Measurements from ENCODE around the gene GZMH. TPM values are rescaled to one million over a fixed set of nuclear protein-coding genes. Genes with fewer than 3 reads are reported as not detected.

The GZMH gene
- total RNA-seq (2021; fragmentation: NEBNext Ultra II Directional; extraction: Animal tissue kit (Norgen Biotek cat#: 25700)) = not detected in 2 replicates
- not detected in 2 replicates for polyA plus RNA-seq (2011; rRNA removed)
- not detected for polyA plus RNA-seq (2011; cell fraction: cytosol; rRNA removed)
- not detected for polyA plus RNA-seq (2011; cell fraction: nucleus; rRNA removed)
- not detected in 4 replicates for polyA plus RNA-seq (2012, experiment 1 of 2)
- not detected for polyA plus RNA-seq (2012, experiment 2 of 2)
- not detected for polyA plus RNA-seq (2013, experiment 1 of 2)
- polyA plus RNA-seq (2013, experiment 2 of 2) = not detected
- polyA minus RNA-seq (2011; rRNA and poly(A)+ RNA removed) = not detected in 2 replicates
- polyA minus RNA-seq (2011; cell fraction: cytosol; rRNA and poly(A)+ RNA removed) = not detected
- polyA minus RNA-seq (2011; cell fraction: nucleus; rRNA and poly(A)+ RNA removed) = not detected
- long read RNA-seq, experiment 1 = 0 reads
- long read RNA-seq, experiment 2 = 0 reads

GRCh38 chr14:24609655-24610344 lies at the start of gene GZMH:
GZMH (minus strand) TSS chr14:24609685; CDS start chr14:24609613, 72 bp downstream.
- Histone ChIP-seq H2BK5ac (ENCODE audit: low read depth, low read length) (no peak within 1 kb of the TSS), H2AFZ (ENCODE audit: low read length) (no peak within 1 kb of the TSS), H3K4ac (replicated peaks; ENCODE audit: insufficient read length, low read depth, low read length) (no peak within 1 kb of the TSS), H4K8ac (ENCODE audit: extremely low read depth, insufficient read depth, low read length) (no peak within 1 kb of the TSS), H3K79me1 (ENCODE audit: low read depth, low read length) (no peaks in the 10 kb centered on the region), H3K14ac (ENCODE audit: insufficient read length) (no peak within 1 kb of the TSS), H2BK120ac (replicated peaks; ENCODE audit: low read depth, low read length) (no peak within 1 kb of the TSS), H3K9me3 (ENCODE audit: insufficient read depth in 2 of 2, low read depth in 1 of 2, low read length in 1 of 2) (peaks cover 6 to 7% of the 10 kb centered on the region in 2 experiments; a peak in 2 of 4 replicates), H4K91ac (replicated peaks; ENCODE audit: insufficient read length, low read length) (no peak within 1 kb of the TSS), H2AK5ac (ENCODE audit: low read depth, low read length) (no peak within 1 kb of the TSS), H3K36me3 (ENCODE audit: control insufficient read depth in 2 of 4, insufficient read depth in 4 of 4, low read length in 3 of 4) (no peaks in the 10 kb centered on the region), H3K23ac (ENCODE audit: insufficient read length) (no peak within 1 kb of the TSS), H3K27ac (ENCODE audit: low read depth, low read length) (no peak within 1 kb of the TSS), H2BK12ac (ENCODE audit: low read depth, low read length) (no peak within 1 kb of the TSS), H3K9ac (replicated peaks in 1 of 4; ENCODE audit: extremely low read depth in 1 of 4, low read depth in 3 of 4, low read length in 3 of 4) (no peak within 1 kb of the TSS), H3K4me2 (ENCODE audit: insufficient read depth in 1 of 2, low read depth in 2 of 2, low read length in 2 of 2) (no peak within 1 kb of the TSS), H3K27me3 (replicated peaks in 1 of 4; ENCODE audit: control insufficient read depth in 3 of 4, extremely low read depth in 1 of 4, insufficient read depth in 3 of 4, low read length in 3 of 4) (no peaks in the 10 kb centered on the region), H3K4me3 (ENCODE audit: extremely low read depth in 1 of 4, insufficient read depth in 2 of 4, low read depth in 3 of 4, low read length in 4 of 4) (no peak within 1 kb of the TSS), H4K5ac (ENCODE audit: insufficient read length, low read depth, low read length) (no peak within 1 kb of the TSS), H3K4me1 (replicated peaks in 1 of 4; ENCODE audit: control insufficient read depth in 3 of 4, insufficient read depth in 4 of 4, low read length in 3 of 4) (no peaks in the 10 kb centered on the region), H2BK15ac (ENCODE audit: low read length) (no peak within 1 kb of the TSS), H3K56ac (replicated peaks; ENCODE audit: insufficient read length, low read depth, low read length) (no peak within 1 kb of the TSS), H4K20me1 (replicated peaks in 1 of 2; ENCODE audit: control insufficient read depth in 1 of 2, insufficient read depth in 2 of 2, low read length in 2 of 2) (no peaks in the 10 kb centered on the region), H3K18ac (ENCODE audit: extremely low read depth, low read length) (no peak within 1 kb of the TSS), H2BK20ac (ENCODE audit: low read length) (no peak within 1 kb of the TSS), H3K23me2 (ENCODE audit: low read depth, low read length) (no peaks in the 10 kb centered on the region), H3K79me2 (ENCODE audit: control insufficient read depth in 1 of 2, insufficient read depth in 2 of 2, low read length in 2 of 2) (no peaks in the 10 kb centered on the region)
- FAIRE-seq (no peak), DNase-seq (ENCODE audit: low read depth in 1 of 2, low spot score in 2 of 2) (no peak)
- ChIA-PET CTCF (ENCODE audit: partially characterized antibody) (no interaction called here), POLR2A (ENCODE audit: partially characterized antibody) (interaction anchor here (1.2 kb wide), 1 partner anchor 128 kb away, joined by 4 read pairs; no protein-coding TSS in a partner anchor)
- 73% methylated on average over 2 of the region's 2 CpGs; no CpG with 5 or more reads in 1 of the 2 experiments for WGBS, 2 experiments (ENCODE audit: extremely low coverage in 1 of 2, insufficient coverage in 1 of 2, insufficient read length in 1 of 2, insufficient replicate concordance in 2 of 2, low coverage in 1 of 2, low lambda C conversion rate in 2 of 2, missing lambda C conversion rate in 1 of 2)
- TF ChIP-seq, protein P1, sequence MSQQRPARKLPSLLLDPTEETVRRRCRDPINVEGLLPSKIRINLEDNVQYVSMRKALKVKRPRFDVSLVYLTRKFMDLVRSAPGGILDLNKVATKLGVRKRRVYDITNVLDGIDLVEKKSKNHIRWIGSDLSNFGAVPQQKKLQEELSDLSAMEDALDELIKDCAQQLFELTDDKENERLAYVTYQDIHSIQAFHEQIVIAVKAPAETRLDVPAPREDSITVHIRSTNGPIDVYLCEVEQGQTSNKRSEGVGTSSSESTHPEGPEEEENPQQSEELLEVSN (IDR thresholded peaks at IDR 0.05) = no peak
- TF ChIP-seq, protein P2, sequence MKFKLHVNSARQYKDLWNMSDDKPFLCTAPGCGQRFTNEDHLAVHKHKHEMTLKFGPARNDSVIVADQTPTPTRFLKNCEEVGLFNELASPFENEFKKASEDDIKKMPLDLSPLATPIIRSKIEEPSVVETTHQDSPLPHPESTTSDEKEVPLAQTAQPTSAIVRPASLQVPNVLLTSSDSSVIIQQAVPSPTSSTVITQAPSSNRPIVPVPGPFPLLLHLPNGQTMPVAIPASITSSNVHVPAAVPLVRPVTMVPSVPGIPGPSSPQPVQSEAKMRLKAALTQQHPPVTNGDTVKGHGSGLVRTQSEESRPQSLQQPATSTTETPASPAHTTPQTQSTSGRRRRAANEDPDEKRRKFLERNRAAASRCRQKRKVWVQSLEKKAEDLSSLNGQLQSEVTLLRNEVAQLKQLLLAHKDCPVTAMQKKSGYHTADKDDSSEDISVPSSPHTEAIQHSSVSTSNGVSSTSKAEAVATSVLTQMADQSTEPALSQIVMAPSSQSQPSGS (IDR thresholded peaks at IDR 0.05; ENCODE audit: low read length) = no peak
- TF ChIP-seq RXRA (IDR thresholded peaks at IDR 0.05; ENCODE audit: insufficient read depth, low read depth, low read length) = no peak
- TF ChIP-seq HDAC2 (IDR thresholded peaks at IDR 0.05; ENCODE audit: borderline replicate concordance in 1 of 2, low read depth in 2 of 2, low read length in 2 of 2) = no peak
- TF ChIP-seq CBX5 (IDR thresholded peaks at IDR 0.05; ENCODE audit: low read depth, low read length) = no peak
- TF ChIP-seq KDM5A (IDR thresholded peaks at IDR 0.05; ENCODE audit: low read length) = no peak
- no peak for TF ChIP-seq JUND (IDR thresholded peaks at IDR 0.05; ENCODE audit: low read length)
- no peak for TF ChIP-seq TEAD4 (IDR thresholded peaks at IDR 0.05; ENCODE audit: low read depth, low read length)
- no peak for TF ChIP-seq YY1 (IDR thresholded peaks at IDR 0.05; ENCODE audit: low read depth, low read length)
